GM19193 (cell line): ENCODE data around the gene TNN.

Experiments
- POLR2A ChIP-seq: IDR thresholded peaks from 4 replicates; pipeline ENCODE4 v1.6.1; 2011; ENCODE audit not compliant: insufficient read depth, insufficient read length; ENCODE audit errors: extremely low read depth

The TNN gene

GRCh38 chr1:175128523-175128922 is 60.9 kb downstream of the TNN start:
- no peak for TF ChIP-seq POLR2A

- no peak for TF ChIP-seq POLR2A
These were observed 61.5 kb downstream of the TNN start for GRCh38 chr1:175129182-175129581.

- TF ChIP-seq POLR2A = no peak
These were observed 62.0 kb downstream of the TNN start for GRCh38 chr1:175129644-175129996.

- TF ChIP-seq POLR2A = no peak
These were observed 62.5 kb downstream of the TNN start for GRCh38 chr1:175129997-175130648.

GRCh38 chr1:175130649-175131045 is 63.0 kb downstream of the TNN start:
- TF ChIP-seq POLR2A = no peak

GRCh38 chr1:175131095-175131494 is 63.5 kb downstream of the TNN start:
- no peak for TF ChIP-seq POLR2A

- TF ChIP-seq POLR2A = no peak
These were observed 64.8 kb downstream of the TNN start for GRCh38 chr1:175132436-175132835.

- TF ChIP-seq POLR2A = no peak
These were observed 66.2 kb downstream of the TNN start for GRCh38 chr1:175133673-175134435.

GRCh38 chr1:175134500-175134899 is 66.9 kb downstream of the TNN start:
- TF ChIP-seq POLR2A = no peak

- TF ChIP-seq POLR2A = no peak
These were observed 68.6 kb downstream of the TNN start for GRCh38 chr1:175136246-175136645.

- no peak for TF ChIP-seq POLR2A
These were observed 69.7 kb downstream of the TNN start for GRCh38 chr1:175137369-175137768.

GRCh38 chr1:175138579-175138978 is 70.9 kb downstream of the TNN start:
- TF ChIP-seq POLR2A = no peak

GRCh38 chr1:175145899-175146528 is 78.4 kb downstream of the TNN start:
- no peak for TF ChIP-seq POLR2A

- TF ChIP-seq POLR2A = no peak
These were observed 79.0 kb downstream of the TNN start for GRCh38 chr1:175146529-175147213.

- TF ChIP-seq POLR2A = no peak
These were observed 79.9 kb downstream of the TNN start for GRCh38 chr1:175147569-175147968.
